Measurements from ENCODE around the gene ISM2.

ISM2 gene

DNA sequence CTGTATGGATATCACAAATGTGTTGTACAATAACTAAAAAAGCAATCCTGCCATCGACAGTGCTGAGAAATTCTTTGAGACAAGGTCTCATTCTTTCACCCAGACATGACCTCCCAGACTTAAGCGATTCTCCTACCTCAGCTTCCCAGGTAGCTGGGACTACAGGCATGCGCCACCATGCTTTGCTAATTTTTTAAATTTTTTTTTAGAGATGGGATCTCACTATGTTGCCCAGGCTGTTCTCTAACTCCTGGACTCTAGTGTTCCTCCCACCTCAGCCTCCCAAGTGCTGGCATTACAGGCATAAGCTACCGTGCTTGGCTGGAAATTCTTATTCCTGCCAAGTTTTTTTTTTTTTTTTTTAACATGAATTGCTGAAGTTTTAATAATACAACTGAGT lies 58.8 kb downstream of the ISM2 start:
- Histone ChIP-seq H3K27me3 (replicated peaks; ENCODE audit: insufficient read depth, low read length) (no peaks in the 10 kb centered on the region), H3K9me3 (replicated peaks; ENCODE audit: insufficient read depth, low read length) (no peaks in the 10 kb centered on the region), H3K36me3 (replicated peaks; ENCODE audit: insufficient read depth, low read length) (no peaks in the 10 kb centered on the region), H3K4me3 (ENCODE audit: low read length) (no peak overlapping the region), H3K4me2 (ENCODE audit: low read depth, low read length) (no peak overlapping the region), H3K9me2 (replicated peaks; ENCODE audit: insufficient read depth, low read length) (no peaks in the 10 kb centered on the region), H3K4me1 (ENCODE audit: low read length) (no peaks in the 10 kb centered on the region), H3F3A (ENCODE audit: insufficient read depth, low read length) (no peaks in the 10 kb centered on the region), H2AFZ (ENCODE audit: low read length) (no peak overlapping the region), H4K20me1 (ENCODE audit: insufficient read depth, low read length) (no peaks in the 10 kb centered on the region), H3K79me2 (ENCODE audit: low read length) (no peaks in the 10 kb centered on the region), H3K27ac (ENCODE audit: low read length) (no peak overlapping the region), H3K9ac (ENCODE audit: low read length) (no peak overlapping the region)
- TF ChIP-seq EZH2phosphoT487 (IDR thresholded peaks at IDR 0.05; ENCODE audit: low read length) (no peak), EZH2 (optimal IDR thresholded peaks at IDR 0.05; ENCODE audit: low read depth, low read length) (no peak)
- TF ChIP-seq, protein P1, sequence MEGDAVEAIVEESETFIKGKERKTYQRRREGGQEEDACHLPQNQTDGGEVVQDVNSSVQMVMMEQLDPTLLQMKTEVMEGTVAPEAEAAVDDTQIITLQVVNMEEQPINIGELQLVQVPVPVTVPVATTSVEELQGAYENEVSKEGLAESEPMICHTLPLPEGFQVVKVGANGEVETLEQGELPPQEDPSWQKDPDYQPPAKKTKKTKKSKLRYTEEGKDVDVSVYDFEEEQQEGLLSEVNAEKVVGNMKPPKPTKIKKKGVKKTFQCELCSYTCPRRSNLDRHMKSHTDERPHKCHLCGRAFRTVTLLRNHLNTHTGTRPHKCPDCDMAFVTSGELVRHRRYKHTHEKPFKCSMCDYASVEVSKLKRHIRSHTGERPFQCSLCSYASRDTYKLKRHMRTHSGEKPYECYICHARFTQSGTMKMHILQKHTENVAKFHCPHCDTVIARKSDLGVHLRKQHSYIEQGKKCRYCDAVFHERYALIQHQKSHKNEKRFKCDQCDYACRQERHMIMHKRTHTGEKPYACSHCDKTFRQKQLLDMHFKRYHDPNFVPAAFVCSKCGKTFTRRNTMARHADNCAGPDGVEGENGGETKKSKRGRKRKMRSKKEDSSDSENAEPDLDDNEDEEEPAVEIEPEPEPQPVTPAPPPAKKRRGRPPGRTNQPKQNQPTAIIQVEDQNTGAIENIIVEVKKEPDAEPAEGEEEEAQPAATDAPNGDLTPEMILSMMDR (IDR thresholded peaks at IDR 0.05; ENCODE audit: low read length): no peak
- DNase-seq: no peak

DNA sequence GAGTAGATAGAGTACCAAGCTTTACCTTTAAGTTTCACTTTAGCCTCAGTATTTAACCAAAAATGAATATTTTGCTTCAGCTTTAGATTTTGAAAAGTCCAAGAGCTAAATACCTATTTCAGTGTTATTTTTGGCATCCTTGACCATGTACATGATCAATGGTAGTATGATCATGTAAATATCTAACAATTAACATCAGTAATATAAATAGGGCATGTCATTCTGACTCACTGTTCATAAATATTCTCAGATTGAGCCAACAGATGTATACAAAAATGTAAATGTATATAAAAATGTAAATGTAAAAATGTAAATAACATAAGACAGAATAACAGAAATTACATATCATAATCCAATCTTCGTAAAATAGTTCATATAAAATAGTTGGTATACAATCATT lies 60.0 kb downstream of the ISM2 start:
- DNase-seq: no peak
- Histone ChIP-seq H3K27me3 (replicated peaks; ENCODE audit: insufficient read depth, low read length) (no peaks in the 10 kb centered on the region), H3K9ac (ENCODE audit: low read length) (no peak overlapping the region), H3K9me2 (replicated peaks; ENCODE audit: insufficient read depth, low read length) (no peaks in the 10 kb centered on the region), H3K4me1 (ENCODE audit: low read length) (no peaks in the 10 kb centered on the region), H3K9me3 (replicated peaks; ENCODE audit: insufficient read depth, low read length) (no peaks in the 10 kb centered on the region), H3K79me2 (ENCODE audit: low read length) (no peaks in the 10 kb centered on the region), H3K4me3 (ENCODE audit: low read length) (no peak overlapping the region), H2AFZ (ENCODE audit: low read length) (no peak overlapping the region), H3F3A (ENCODE audit: insufficient read depth, low read length) (no peaks in the 10 kb centered on the region), H3K27ac (ENCODE audit: low read length) (no peak overlapping the region), H4K20me1 (ENCODE audit: insufficient read depth, low read length) (no peaks in the 10 kb centered on the region), H3K4me2 (ENCODE audit: low read depth, low read length) (no peak overlapping the region), H3K36me3 (replicated peaks; ENCODE audit: insufficient read depth, low read length) (no peaks in the 10 kb centered on the region)
- TF ChIP-seq EZH2phosphoT487 (IDR thresholded peaks at IDR 0.05; ENCODE audit: low read length): no peak

DNA sequence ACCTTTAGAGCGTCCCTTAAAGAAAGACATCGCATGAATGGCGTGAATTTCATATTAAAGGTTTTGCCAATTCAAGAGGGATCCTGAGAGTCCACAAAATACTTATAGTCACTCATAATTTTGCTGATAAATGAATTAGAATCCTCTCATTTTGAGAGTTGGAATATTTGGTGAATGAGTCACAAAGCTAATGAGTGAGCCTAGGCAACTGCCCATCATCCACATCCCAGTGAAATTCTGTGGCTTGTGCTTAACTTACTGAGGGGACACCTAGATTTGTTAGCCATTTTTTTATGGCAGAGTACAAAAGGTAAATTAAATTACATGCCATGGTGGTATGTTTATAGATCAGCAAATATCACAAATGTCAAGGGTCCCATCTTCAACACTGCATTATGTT lies 62.6 kb downstream of the ISM2 start:
- Histone ChIP-seq H3K9ac (ENCODE audit: low read length) (no peak overlapping the region), H3F3A (ENCODE audit: insufficient read depth, low read length) (no peaks in the 10 kb centered on the region), H3K79me2 (ENCODE audit: low read length) (no peaks in the 10 kb centered on the region), H3K4me3 (ENCODE audit: low read length) (no peak overlapping the region), H3K27ac (ENCODE audit: low read length) (no peak overlapping the region), H3K27me3 (replicated peaks; ENCODE audit: insufficient read depth, low read length) (no peaks in the 10 kb centered on the region), H3K4me2 (ENCODE audit: low read depth, low read length) (no peak overlapping the region), H4K20me1 (ENCODE audit: insufficient read depth, low read length) (no peaks in the 10 kb centered on the region), H2AFZ (ENCODE audit: low read length) (no peak overlapping the region), H3K9me2 (replicated peaks; ENCODE audit: insufficient read depth, low read length) (no peaks in the 10 kb centered on the region), H3K9me3 (replicated peaks; ENCODE audit: insufficient read depth, low read length) (no peaks in the 10 kb centered on the region), H3K4me1 (ENCODE audit: low read length) (no peaks in the 10 kb centered on the region), H3K36me3 (replicated peaks; ENCODE audit: insufficient read depth, low read length) (no peaks in the 10 kb centered on the region)
- no peak for TF ChIP-seq EZH2phosphoT487 (IDR thresholded peaks at IDR 0.05; ENCODE audit: low read length)
- TF ChIP-seq EZH2 (optimal IDR thresholded peaks at IDR 0.05; ENCODE audit: low read depth, low read length): no peak
- TF ChIP-seq, protein P1 (IDR thresholded peaks at IDR 0.05; ENCODE audit: low read length): no peak
- DNase-seq: no peak

DNA sequence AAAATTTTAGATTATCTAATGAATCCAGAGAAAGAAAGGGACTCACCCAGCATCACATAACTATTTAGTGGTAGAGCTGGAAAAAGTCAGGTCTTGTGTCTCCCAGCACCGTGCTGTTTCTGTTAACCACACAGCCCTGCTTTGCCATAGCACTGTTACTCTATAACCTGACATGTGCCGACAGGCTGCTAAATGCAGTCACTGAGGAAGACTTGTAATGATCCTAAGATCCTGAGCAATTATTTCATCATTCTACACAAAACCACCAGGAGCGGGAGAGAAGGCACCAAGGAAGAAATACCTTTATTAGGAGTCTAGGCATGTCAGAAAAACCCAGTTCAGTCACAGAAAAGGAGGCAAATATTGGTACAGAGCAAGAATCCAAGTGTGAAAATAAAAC lies 72.2 kb downstream of the ISM2 start:
- DNase-seq: no peak
- Histone ChIP-seq H3K79me2 (ENCODE audit: low read length) (no peaks in the 10 kb centered on the region), H3K9me3 (replicated peaks; ENCODE audit: insufficient read depth, low read length) (no peaks in the 10 kb centered on the region), H2AFZ (ENCODE audit: low read length) (no peak overlapping the region), H3K36me3 (replicated peaks; ENCODE audit: insufficient read depth, low read length) (no peaks in the 10 kb centered on the region), H3K4me2 (ENCODE audit: low read depth, low read length) (no peak overlapping the region), H3K27ac (ENCODE audit: low read length) (no peak overlapping the region), H3K9ac (ENCODE audit: low read length) (no peak overlapping the region), H3F3A (ENCODE audit: insufficient read depth, low read length) (no peaks in the 10 kb centered on the region), H3K9me2 (replicated peaks; ENCODE audit: insufficient read depth, low read length) (no peaks in the 10 kb centered on the region), H3K4me1 (ENCODE audit: low read length) (no peaks in the 10 kb centered on the region), H3K27me3 (replicated peaks; ENCODE audit: insufficient read depth, low read length) (no peaks in the 10 kb centered on the region), H3K4me3 (ENCODE audit: low read length) (no peak overlapping the region), H4K20me1 (ENCODE audit: insufficient read depth, low read length) (no peaks in the 10 kb centered on the region)
- TF ChIP-seq, protein P1 (IDR thresholded peaks at IDR 0.05; ENCODE audit: low read length): no peak
- TF ChIP-seq EZH2 (optimal IDR thresholded peaks at IDR 0.05; ENCODE audit: low read depth, low read length): no peak
- TF ChIP-seq EZH2phosphoT487 (IDR thresholded peaks at IDR 0.05; ENCODE audit: low read length): no peak

All from MM.1S (cell line).